ENCODE measurements around the gene CDH12.

Gene CDH12

GRCh38 chr5:22764736-22765135 is 88.4 kb downstream of the CDH12 start:
- no peak for DNase-seq (ENCODE audit: low read depth)

GRCh38 chr5:22757776-22758175 is 95.4 kb downstream of the CDH12 start:
- DNase-seq (ENCODE audit: low read depth), result no peak

GRCh38 chr5:22754155-22754554 is 99.0 kb downstream of the CDH12 start:
- DNase-seq (ENCODE audit: low read depth), result no peak

- DNase-seq (ENCODE audit: low read depth), result no peak
Measured at GRCh38 chr5:22751536-22751935, 101.6 kb downstream of the CDH12 start.

GRCh38 chr5:22736443-22737003 is 116.6 kb downstream of the CDH12 start:
- no peak for DNase-seq (ENCODE audit: low read depth)

- DNase-seq (ENCODE audit: low read depth), result no peak
Measured at GRCh38 chr5:22734907-22735306, 118.2 kb downstream of the CDH12 start.

- DNase-seq (ENCODE audit: low read depth), result no peak
Measured at GRCh38 chr5:22728610-22729009, 124.5 kb downstream of the CDH12 start.

- DNase-seq (ENCODE audit: low read depth), result no peak
Measured at GRCh38 chr5:22722491-22722890, 130.7 kb downstream of the CDH12 start.

- no peak for DNase-seq (ENCODE audit: low read depth)
Measured at GRCh38 chr5:22722056-22722455, 131.1 kb downstream of the CDH12 start.

- DNase-seq (ENCODE audit: low read depth), result no peak
Measured at GRCh38 chr5:22719842-22720241, 133.3 kb downstream of the CDH12 start.

GRCh38 chr5:22710660-22711059 is 142.5 kb downstream of the CDH12 start:
- no peak for DNase-seq (ENCODE audit: low read depth)

GRCh38 chr5:22709743-22710142 is 143.4 kb downstream of the CDH12 start:
- DNase-seq (ENCODE audit: low read depth), result no peak

- no peak for DNase-seq (ENCODE audit: low read depth)
Measured at GRCh38 chr5:22708770-22709328, 144.3 kb downstream of the CDH12 start.

GRCh38 chr5:22706901-22707300 is 146.2 kb downstream of the CDH12 start:
- no peak for DNase-seq (ENCODE audit: low read depth)

GRCh38 chr5:22699319-22699718 is 153.8 kb downstream of the CDH12 start:
- no peak for DNase-seq (ENCODE audit: low read depth)

- no peak for DNase-seq (ENCODE audit: low read depth)
Measured at GRCh38 chr5:22693121-22693520, 160.0 kb downstream of the CDH12 start.

- no peak for DNase-seq (ENCODE audit: low read depth)
Measured at GRCh38 chr5:22683050-22683449, 170.1 kb downstream of the CDH12 start.

GRCh38 chr5:22678886-22679285 is 174.3 kb downstream of the CDH12 start:
- DNase-seq (ENCODE audit: low read depth), result no peak

GRCh38 chr5:22673131-22673530 is 180.0 kb downstream of the CDH12 start:
- no peak for DNase-seq (ENCODE audit: low read depth)

GRCh38 chr5:22669345-22669744 is 183.8 kb downstream of the CDH12 start:
- DNase-seq (ENCODE audit: low read depth), result no peak

GRCh38 chr5:22665801-22666200 is 187.3 kb downstream of the CDH12 start:
- DNase-seq (ENCODE audit: low read depth), result no peak

- no peak for DNase-seq (ENCODE audit: low read depth)
Measured at GRCh38 chr5:22663134-22663533, 190.0 kb downstream of the CDH12 start.

GRCh38 chr5:22662391-22662790 is 190.8 kb downstream of the CDH12 start:
- DNase-seq (ENCODE audit: low read depth), result no peak

GRCh38 chr5:22651355-22651754 is 201.8 kb downstream of the CDH12 start:
- no peak for DNase-seq (ENCODE audit: low read depth)

Measured in activated T-cell treated with anti-CD3 and anti-CD28 coated beads for 24 hours (primary cell).